Sigmoid colon (tissue), 7 donors: Measurements from ENCODE around the gene LBR. TPM values are rescaled to one million over a fixed set of nuclear protein-coding genes. Genes with fewer than 3 reads are reported as not detected.

Experiments
- DNase-seq: peaks from one replicate; pipeline ENCODE4 v3.0.0-alpha.2; 2019
- H3K27ac ChIP-seq, 4 donors: fragments of 200-600 bp; sonication (generic); one replicate each; pipeline ENCODE4 v1.5.1; 2016 to 2019; ENCODE audit warnings: mild to moderate bottlenecking in 1 of 4
- H3K27me3 ChIP-seq, 3 donors: fragments of 200-600 bp; sonication (generic); one replicate each; pipeline ENCODE4 v1.5.1; 2019; ENCODE audit warnings: mild to moderate bottlenecking in 1 of 3
- H3K36me3 ChIP-seq, 4 donors: fragments of 200-600 bp; sonication (generic); one replicate each; pipeline ENCODE4 v1.5.1; 2016 to 2019
- H3K4me1 ChIP-seq, 4 donors: fragments of 200-600 bp; sonication (generic); one replicate each; pipeline ENCODE4 v1.5.1; 2017 to 2019
- H3K4me3 ChIP-seq, 4 donors: fragments of 200-600 bp; sonication (generic); one replicate each; pipeline ENCODE4 v1.5.1; 2017 to 2019; ENCODE audit warnings: mild to moderate bottlenecking in 2 of 4, moderate library complexity in 1 of 4
- H3K9me3 ChIP-seq, 4 donors: fragments of 200-600 bp in 3 of 4; sonication (generic) in 3 of 4; one replicate each; pipeline versions ENCODE4 v1.5.1 to v1.6.1; 2013 to 2019
- CTCF ChIP-seq, 4 experiments: fragments of 450-650 bp in 3 of 4; fragments of 200-600 bp in 1 of 4; IDR thresholded peaks; one replicate each; pipeline ENCODE4 v1.5.1; 2016 to 2019; ENCODE audit warnings: antibody characterized with exemption in 4 of 4, mild to moderate bottlenecking in 3 of 4, moderate library complexity in 2 of 4
- EP300 ChIP-seq, 4 donors: sonication (generic); formaldehyde crosslinking; IDR thresholded peaks; one replicate each; pipeline ENCODE4 v1.6.1; 2017; ENCODE audit warnings: antibody characterized with exemption in 4 of 4
- POLR2A ChIP-seq, 2 donors: fragments of 450-650 bp; IDR thresholded peaks; one replicate each; pipeline ENCODE4 v1.6.1; 2016; ENCODE audit warnings: antibody characterized with exemption in 2 of 2, mild to moderate bottlenecking in 2 of 2, moderate library complexity in 2 of 2
- POLR2AphosphoS5 ChIP-seq, 4 donors: sonication (generic); formaldehyde crosslinking; IDR thresholded peaks; one replicate each; pipeline ENCODE4 v1.6.1; 2017; ENCODE audit warnings: antibody characterized with exemption in 4 of 4
- WGBS, 2 donors: extraction: QIAGEN DNeasy Blood & Tissue Kit; methylation state at CpG; one replicate each; pipeline ENCODE4 v1.1.7; 2013; 5-methylcytosine and 5-hydroxymethylcytosine counted together
- intact Hi-C: fragments of 100-400 bp; cut with DNase I; formaldehyde crosslinking; loops from one replicate; pipeline ENCODE4 v1.15.1; 2023
- polyA plus RNA-seq, 3 donors: library from polyadenylated mRNA; stranded (reverse); fragments of 200-250 nt; gene quantifications; one replicate each; pipeline ENCODE4 v1.2.3, GENCODE V29; 2013
- total RNA-seq, 4 donors: library from RNA; depleted of rRNA; stranded (reverse); fragments of >200 nt; gene quantifications; one replicate each; pipeline ENCODE4 v1.1.0, GENCODE V29; 2016
- donor health status: healthy with polysubstance abuse.
- donor health status: Bipolar disorder and iron deficiency.
- donor health status: healthy.

The LBR gene
- total and polyA plus RNA-seq, 7 donors = 5.4 to 195 (median 134) TPM

- Histone ChIP-seq H3K27me3 (no peaks in the 10 kb centered on the region), H3K27ac (peak overlapping the region; percentile 62 to 96 (median 93)), H3K36me3 (no peaks in the 10 kb centered on the region), H3K4me3 (peak overlapping the region in 3 of 4 donors; percentile 26 to 30 (median 28)), H3K9me3 (no peaks in the 10 kb centered on the region), H3K4me1 (peaks cover 0 to 76% (median 66%) of the 10 kb centered on the region in 4 donors)
- peak; percentile 87 for DNase-seq
- WGBS, 2 donors = 36 to 70% methylated on average over 26 of the region's 26 CpGs
- intact Hi-C loops = no loop called here
- TF ChIP-seq EP300 (IDR thresholded peaks at IDR 0.05) = no peak
- TF ChIP-seq POLR2A (IDR thresholded peaks at IDR 0.05) = peak in 1 of 2 donors; percentile 40
- TF ChIP-seq POLR2AphosphoS5 (IDR thresholded peaks at IDR 0.05) = peak; percentile 36 to 73 (median 68)
Observed at GRCh38 chr1:225467193-225468020, 39.6 kb upstream of the LBR start.

- 83 to 90% methylated on average over 4 of the region's 4 CpGs for WGBS, 2 donors
- Histone ChIP-seq H3K4me1 (peaks cover 0 to 81% (median 72%) of the 10 kb centered on the region in 4 donors), H3K27me3 (no peaks in the 10 kb centered on the region), H3K9me3 (no peaks in the 10 kb centered on the region), H3K36me3 (no peaks in the 10 kb centered on the region), H3K27ac (peak overlapping the region in 3 of 4 donors; percentile 93 to 96 (median 93)), H3K4me3 (no peak overlapping the region)
- TF ChIP-seq CTCF (IDR thresholded peaks at IDR 0.05) (no peak), POLR2AphosphoS5 (IDR thresholded peaks at IDR 0.05) (no peak), EP300 (IDR thresholded peaks at IDR 0.05) (no peak), POLR2A (IDR thresholded peaks at IDR 0.05) (no peak)
- DNase-seq = no peak
- intact Hi-C loops = no loop called here
Observed at GRCh38 chr1:225466848-225467192, 39.0 kb upstream of the LBR start.

GRCh38 chr1:225465793-225466517, 38.1 kb upstream of the LBR start:
- 91% methylated on average over 26 of the region's 26 CpGs for WGBS, 2 donors
- DNase-seq = no peak
- Histone ChIP-seq H3K4me3 (peak overlapping the region in 1 of 4 donors; percentile 5), H3K9me3 (no peaks in the 10 kb centered on the region), H3K4me1 (peaks cover 0 to 85% (median 78%) of the 10 kb centered on the region in 4 donors), H3K27ac (peak overlapping the region in 3 of 4 donors; percentile 93 to 96 (median 93)), H3K27me3 (no peaks in the 10 kb centered on the region), H3K36me3 (no peaks in the 10 kb centered on the region)
- no peak for TF ChIP-seq POLR2A (IDR thresholded peaks at IDR 0.05)
- no peak for TF ChIP-seq EP300 (IDR thresholded peaks at IDR 0.05)
- intact Hi-C loops = no loop called here

GRCh38 chr1:225464851-225465792, 37.3 kb upstream of the LBR start:
- Histone ChIP-seq H3K27ac (peak overlapping the region in 3 of 4 donors; percentile 93 to 96 (median 93)), H3K4me1 (peaks cover 0 to 85% (median 78%) of the 10 kb centered on the region in 4 donors), H3K27me3 (no peaks in the 10 kb centered on the region), H3K36me3 (no peaks in the 10 kb centered on the region), H3K9me3 (no peaks in the 10 kb centered on the region), H3K4me3 (peak overlapping the region in 1 of 4 donors; percentile 5)
- intact Hi-C loops = no loop called here
- peak in 3 of 4 donors; percentile 4 to 35 (median 22) for TF ChIP-seq POLR2AphosphoS5 (IDR thresholded peaks at IDR 0.05)
- no peak for TF ChIP-seq POLR2A (IDR thresholded peaks at IDR 0.05)
- TF ChIP-seq EP300 (IDR thresholded peaks at IDR 0.05) = peak in 1 of 4 donors; percentile 26
- DNase-seq = peak; percentile 79
- 71 to 75% methylated on average over 15 of the region's 15 CpGs for WGBS, 2 donors

GRCh38 chr1:225462714-225463574, 35.1 kb upstream of the LBR start:
- peaks cover 0 to 94% (median 89%) of the 10 kb centered on the region in 4 donors for H3K4me1 ChIP-seq

More at GRCh38 chr1:225462714-225463574, 35.1 kb upstream of the LBR start:
- 12 to 55% methylated on average over 15 of the region's 15 CpGs for WGBS, 2 donors
- no peaks in the 10 kb centered on the region for H3K9me3 ChIP-seq
- no peaks in the 10 kb centered on the region for H3K36me3 ChIP-seq
- no peaks in the 10 kb centered on the region for H3K27me3 ChIP-seq
- H3K27ac ChIP-seq = peak overlapping the region in 3 of 4 donors; percentile 93 to 96 (median 93)
- peak; percentile 84 for DNase-seq
- TF ChIP-seq EP300 (IDR thresholded peaks at IDR 0.05) (no peak), CTCF (IDR thresholded peaks at IDR 0.05) (no peak), POLR2AphosphoS5 (IDR thresholded peaks at IDR 0.05) (no peak), POLR2A (IDR thresholded peaks at IDR 0.05) (no peak)
- intact Hi-C loops = no loop called here
- peak overlapping the region in 1 of 4 donors; percentile 2 for H3K4me3 ChIP-seq
